ENCODE results near the gene NACC1. TPM values are rescaled to one million over a fixed set of nuclear protein-coding genes. Genes with fewer than 3 reads are reported as not detected.

The NACC1 gene
- total and polyA plus RNA-seq, 2 of the 13 experiments (the other 11 are each of a cell fraction or from before 2014, with no cell fraction given) = 31.8 to 42.3 TPM

DNA sequence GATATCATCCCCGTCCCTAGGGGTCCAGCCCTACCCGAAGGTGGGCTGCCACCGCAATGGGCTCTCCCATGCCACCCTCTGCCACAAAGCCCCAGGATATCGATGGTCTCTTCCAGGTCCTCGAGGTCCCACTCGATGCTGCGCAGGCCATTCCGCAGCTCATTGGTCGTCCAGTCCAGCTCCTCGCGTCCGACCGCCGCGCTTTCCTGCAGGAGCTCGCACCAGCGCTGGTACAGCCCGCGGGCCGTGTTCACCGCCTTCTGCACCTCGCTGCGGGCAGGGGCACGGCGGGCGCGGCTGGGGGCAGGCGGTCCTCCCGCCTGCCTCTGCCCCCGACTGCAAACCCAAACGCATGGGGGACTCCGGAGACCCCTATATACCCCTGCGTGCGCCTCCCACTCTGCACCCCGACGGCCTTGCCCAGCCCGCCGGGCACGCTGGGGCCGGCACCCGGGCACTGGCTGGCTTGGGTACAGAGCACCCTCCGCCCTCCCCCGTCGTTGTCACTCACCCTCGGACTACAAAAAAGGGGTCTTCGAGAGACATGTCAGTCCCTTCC lies 31.6 kb downstream of the NACC1 start (continued):
- TF ChIP-seq ZSCAN21 (CRISPR knock-in tag; IDR thresholded peaks at IDR 0.05; ENCODE audit: borderline replicate concordance) (no peak), MTA1 (CRISPR knock-in tag; IDR thresholded peaks at IDR 0.05; ENCODE audit: borderline replicate concordance) (0 out of 2 replicates have a peak, but pooled peaks have one; percentile 1), ZNF773 (CRISPR knock-in tag; IDR thresholded peaks at IDR 0.05; ENCODE audit: borderline replicate concordance) (peak; percentile 33; the same call in 1 of the 2 replicates), ZBTB38 (CRISPR knock-in tag; IDR thresholded peaks at IDR 0.05) (no peak; the same call in 1 of the 2 replicates), ZNF781 (CRISPR knock-in tag; IDR thresholded peaks at IDR 0.05; ENCODE audit: borderline replicate concordance, not compliant biosample characterization) (peak; percentile 5), NPAS2 (CRISPR knock-in tag; IDR thresholded peaks at IDR 0.05; ENCODE audit: borderline replicate concordance) (no peak), ZNF260 (CRISPR knock-in tag; IDR thresholded peaks at IDR 0.05; ENCODE audit: borderline replicate concordance, low read depth) (no peak), MAFK (conservative IDR thresholded peaks at IDR 0.05 in 1 of 2, IDR thresholded peaks at IDR 0.05 in 1 of 2; ENCODE audit: low read length in 2 of 2) (no peak), MYC (CRISPR knock-in tag; IDR thresholded peaks at IDR 0.05; ENCODE audit: borderline replicate concordance) (peak; percentile 12; the same call in 1 of the 2 replicates), BORCS8-MEF2B (CRISPR knock-in tag; IDR thresholded peaks at IDR 0.05) (no peak), ZNF703 (CRISPR knock-in tag; IDR thresholded peaks at IDR 0.05; ENCODE audit: borderline replicate concordance) (peak; percentile 43; the same call in 1 of the 2 replicates), SALL1 (CRISPR knock-in tag; IDR thresholded peaks at IDR 0.05) (peak; percentile 35; the same call in 1 of the 2 replicates), FOXA3 (CRISPR knock-in tag; IDR thresholded peaks at IDR 0.05) (no peak), KLF16 (CRISPR knock-in tag; IDR thresholded peaks at IDR 0.05) (no peak), ZNF558 (CRISPR knock-in tag; IDR thresholded peaks at IDR 0.05; ENCODE audit: borderline replicate concordance) (peak; percentile 90; the same call in 1 of the 2 replicates), EEA1 (CRISPR knock-in tag; IDR thresholded peaks at IDR 0.05; ENCODE audit: borderline replicate concordance) (peak; percentile 59; the same call in 1 of the 2 replicates), NR2F1 (CRISPR knock-in tag; IDR thresholded peaks at IDR 0.05) (peak in 1 of 2 experiments; percentile 67; a peak in 2 of 4 replicates), ZNF451 (CRISPR knock-in tag; IDR thresholded peaks at IDR 0.05) (0 out of 2 replicates have a peak, but pooled peaks have one; percentile 14), ZNF10 (CRISPR knock-in tag; IDR thresholded peaks at IDR 0.05; ENCODE audit: borderline replicate concordance, low read depth) (no peak; the same call in 1 of the 2 replicates)
- TF ChIP-seq, protein P1, sequence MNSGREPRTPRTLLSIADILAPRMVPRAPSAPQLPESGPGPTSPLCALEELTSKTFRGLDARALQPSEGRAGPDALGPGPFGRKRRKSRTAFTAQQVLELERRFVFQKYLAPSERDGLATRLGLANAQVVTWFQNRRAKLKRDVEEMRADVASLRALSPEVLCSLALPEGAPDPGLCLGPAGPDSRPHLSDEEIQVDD (CRISPR knock-in tag; IDR thresholded peaks at IDR 0.05; ENCODE audit: borderline replicate concordance) = no peak; the same call in 1 of the 2 replicates
- TF ChIP-seq, protein P2, sequence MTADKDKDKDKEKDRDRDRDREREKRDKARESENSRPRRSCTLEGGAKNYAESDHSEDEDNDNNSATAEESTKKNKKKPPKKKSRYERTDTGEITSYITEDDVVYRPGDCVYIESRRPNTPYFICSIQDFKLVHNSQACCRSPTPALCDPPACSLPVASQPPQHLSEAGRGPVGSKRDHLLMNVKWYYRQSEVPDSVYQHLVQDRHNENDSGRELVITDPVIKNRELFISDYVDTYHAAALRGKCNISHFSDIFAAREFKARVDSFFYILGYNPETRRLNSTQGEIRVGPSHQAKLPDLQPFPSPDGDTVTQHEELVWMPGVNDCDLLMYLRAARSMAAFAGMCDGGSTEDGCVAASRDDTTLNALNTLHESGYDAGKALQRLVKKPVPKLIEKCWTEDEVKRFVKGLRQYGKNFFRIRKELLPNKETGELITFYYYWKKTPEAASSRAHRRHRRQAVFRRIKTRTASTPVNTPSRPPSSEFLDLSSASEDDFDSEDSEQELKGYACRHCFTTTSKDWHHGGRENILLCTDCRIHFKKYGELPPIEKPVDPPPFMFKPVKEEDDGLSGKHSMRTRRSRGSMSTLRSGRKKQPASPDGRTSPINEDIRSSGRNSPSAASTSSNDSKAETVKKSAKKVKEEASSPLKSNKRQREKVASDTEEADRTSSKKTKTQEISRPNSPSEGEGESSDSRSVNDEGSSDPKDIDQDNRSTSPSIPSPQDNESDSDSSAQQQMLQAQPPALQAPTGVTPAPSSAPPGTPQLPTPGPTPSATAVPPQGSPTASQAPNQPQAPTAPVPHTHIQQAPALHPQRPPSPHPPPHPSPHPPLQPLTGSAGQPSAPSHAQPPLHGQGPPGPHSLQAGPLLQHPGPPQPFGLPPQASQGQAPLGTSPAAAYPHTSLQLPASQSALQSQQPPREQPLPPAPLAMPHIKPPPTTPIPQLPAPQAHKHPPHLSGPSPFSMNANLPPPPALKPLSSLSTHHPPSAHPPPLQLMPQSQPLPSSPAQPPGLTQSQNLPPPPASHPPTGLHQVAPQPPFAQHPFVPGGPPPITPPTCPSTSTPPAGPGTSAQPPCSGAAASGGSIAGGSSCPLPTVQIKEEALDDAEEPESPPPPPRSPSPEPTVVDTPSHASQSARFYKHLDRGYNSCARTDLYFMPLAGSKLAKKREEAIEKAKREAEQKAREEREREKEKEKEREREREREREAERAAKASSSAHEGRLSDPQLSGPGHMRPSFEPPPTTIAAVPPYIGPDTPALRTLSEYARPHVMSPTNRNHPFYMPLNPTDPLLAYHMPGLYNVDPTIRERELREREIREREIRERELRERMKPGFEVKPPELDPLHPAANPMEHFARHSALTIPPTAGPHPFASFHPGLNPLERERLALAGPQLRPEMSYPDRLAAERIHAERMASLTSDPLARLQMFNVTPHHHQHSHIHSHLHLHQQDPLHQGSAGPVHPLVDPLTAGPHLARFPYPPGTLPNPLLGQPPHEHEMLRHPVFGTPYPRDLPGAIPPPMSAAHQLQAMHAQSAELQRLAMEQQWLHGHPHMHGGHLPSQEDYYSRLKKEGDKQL (CRISPR knock-in tag; IDR thresholded peaks at IDR 0.05; ENCODE audit: low read depth) = peak; percentile 10; the same call in 1 of the 2 replicates
- TF ChIP-seq, protein P3, sequence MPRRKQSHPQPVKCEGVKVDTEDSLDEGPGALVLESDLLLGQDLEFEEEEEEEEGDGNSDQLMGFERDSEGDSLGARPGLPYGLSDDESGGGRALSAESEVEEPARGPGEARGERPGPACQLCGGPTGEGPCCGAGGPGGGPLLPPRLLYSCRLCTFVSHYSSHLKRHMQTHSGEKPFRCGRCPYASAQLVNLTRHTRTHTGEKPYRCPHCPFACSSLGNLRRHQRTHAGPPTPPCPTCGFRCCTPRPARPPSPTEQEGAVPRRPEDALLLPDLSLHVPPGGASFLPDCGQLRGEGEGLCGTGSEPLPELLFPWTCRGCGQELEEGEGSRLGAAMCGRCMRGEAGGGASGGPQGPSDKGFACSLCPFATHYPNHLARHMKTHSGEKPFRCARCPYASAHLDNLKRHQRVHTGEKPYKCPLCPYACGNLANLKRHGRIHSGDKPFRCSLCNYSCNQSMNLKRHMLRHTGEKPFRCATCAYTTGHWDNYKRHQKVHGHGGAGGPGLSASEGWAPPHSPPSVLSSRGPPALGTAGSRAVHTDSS (CRISPR knock-in tag; conservative IDR thresholded peaks at IDR 0.05) = no peak

Measured in HepG2 (cell line).